Liver (tissue), 9 donors: ENCODE measurements around the gene ANKRD27. TPM values are rescaled to one million over a fixed set of nuclear protein-coding genes. Genes with fewer than 3 reads are reported as not detected.

ENCODE experiments used
- DNase-seq: peaks from one replicate; pipeline ENCODE4 v3.0.0-alpha.2; 2017; ENCODE audit warnings: low spot score
- H3K27ac ChIP-seq, 2 donors: one replicate each; pipeline ENCODE4 v1.7.0; 2013; ENCODE audit warnings: inconsistent platforms in 2 of 2, low read length in 2 of 2, control low read depth in 1 of 2, low read depth in 1 of 2, mild to moderate bottlenecking in 1 of 2
- H3K27me3 ChIP-seq, 4 donors: one replicate each; pipeline versions ENCODE4 v1.6.1 to v1.7.0; 2013; ENCODE audit warnings: low read length in 3 of 4, inconsistent platforms in 1 of 4, mild to moderate bottlenecking in 1 of 4, moderate library complexity in 1 of 4; ENCODE audit not compliant: control insufficient read depth in 4 of 4, insufficient read depth in 4 of 4
- H3K36me3 ChIP-seq, 4 donors: one replicate each; pipeline versions ENCODE4 v1.6.1 to v1.7.0; 2013; ENCODE audit warnings: low read length in 3 of 4, mild to moderate bottlenecking in 3 of 4, low read depth in 1 of 4, moderate library complexity in 1 of 4; ENCODE audit not compliant: control insufficient read depth in 4 of 4, insufficient read depth in 3 of 4
- H3K4me1 ChIP-seq, 4 donors: one replicate each; pipeline versions ENCODE4 v1.6.1 to v1.7.0; 2013; ENCODE audit warnings: low read length in 3 of 4, mild to moderate bottlenecking in 3 of 4, moderate library complexity in 1 of 4; ENCODE audit not compliant: control insufficient read depth in 4 of 4, insufficient read depth in 4 of 4
- H3K4me3 ChIP-seq, 3 donors: one replicate each; pipeline versions ENCODE4 v1.6.1 to v1.7.0; 2013; ENCODE audit warnings: low read length in 3 of 3, control low read depth in 1 of 3, low read depth in 1 of 3, mild to moderate bottlenecking in 1 of 3
- H3K9ac ChIP-seq, 2 donors: one replicate each; pipeline ENCODE4 v1.7.0; 2013; ENCODE audit warnings: low read length in 2 of 2, mild to moderate bottlenecking in 2 of 2, moderate library complexity in 2 of 2, control low read depth in 1 of 2, low read depth in 1 of 2
- H3K9me3 ChIP-seq, 4 donors: one replicate each; pipeline versions ENCODE4 v1.6.1 to v1.7.0; 2013; ENCODE audit warnings: low read length in 3 of 4; ENCODE audit not compliant: control insufficient read depth in 4 of 4
- ATF3 ChIP-seq: IDR thresholded peaks from 2 replicates; pipeline ENCODE4 v1.6.1; 2016; ENCODE audit warnings: antibody characterized with exemption
- CTCF ChIP-seq: fragments of 150-350 bp; IDR thresholded peaks from 2 replicates; pipeline ENCODE4 v1.5.1; 2017; ENCODE audit warnings: improper control_type of control experiment, low read depth, low read length; ENCODE audit not compliant: missing input control
- HNF4A ChIP-seq, 2 donors: conservative IDR thresholded peaks; 2 replicates each; pipeline ENCODE4 v1.6.1; 2016; ENCODE audit warnings: antibody characterized with exemption in 2 of 2, mild to moderate bottlenecking in 2 of 2
- HNF4G ChIP-seq: IDR thresholded peaks from 2 replicates; pipeline ENCODE4 v1.6.1; 2016; ENCODE audit warnings: antibody characterized with exemption
- NR2F2 ChIP-seq: IDR thresholded peaks from 2 replicates; pipeline ENCODE4 v1.6.1; 2016; ENCODE audit warnings: antibody characterized with exemption
- SP1 ChIP-seq: IDR thresholded peaks from 2 replicates; pipeline ENCODE4 v1.6.1; 2018; ENCODE audit warnings: antibody characterized with exemption, mild to moderate bottlenecking
- TAF1 ChIP-seq: conservative IDR thresholded peaks from 2 replicates; pipeline ENCODE4 v1.6.1; 2016; ENCODE audit warnings: antibody characterized with exemption, mild to moderate bottlenecking
- YY1 ChIP-seq: IDR thresholded peaks from 2 replicates; pipeline ENCODE4 v1.6.1; 2016; ENCODE audit warnings: antibody characterized with exemption, mild to moderate bottlenecking
- ZBTB33 ChIP-seq: IDR thresholded peaks from 2 replicates; pipeline ENCODE4 v1.6.1; 2016; ENCODE audit warnings: antibody characterized with exemption
- WGBS: extraction: QIAGEN DNeasy Blood & Tissue Kit; methylation state at CpG from one replicate; pipeline ENCODE4 v1.1.7; 2013; 5-methylcytosine and 5-hydroxymethylcytosine counted together
- polyA plus RNA-seq, 2 donors: library from polyadenylated mRNA; stranded (reverse) in 1 of 2; unstranded in 1 of 2; fragments of 200-250 nt in 1 of 2; fragments of >200 nt in 1 of 2; fragmentation: Nextera tagmentation in 1 of 2; extraction: Ambion mirVana in 1 of 2; gene quantifications; one replicate each; pipeline versions ENCODE4 v1.2.1 to v1.2.3, GENCODE V29; 2013 to 2015
- total RNA-seq, 2 donors: library from RNA; depleted of rRNA; stranded (reverse); fragments of >200 nt; gene quantifications; one replicate each; pipeline ENCODE4 v1.2.3, GENCODE V29; 2014
- TF ChIP-seq, protein P1 (sequence below): IDR thresholded peaks from 2 replicates; pipeline ENCODE4 v1.6.1; 2016; ENCODE audit warnings: antibody characterized with exemption, mild to moderate bottlenecking
- donor health status: healthy.
- donor health status: healthy.
- donor health status: healthy.
- donor health status: healthy.
- donor health status: healthy.

ANKRD27 gene
- total and polyA plus RNA-seq, 4 donors, result 3.4 to 14.2 (median 7.8) TPM

GRCh38 chr19:32688311-32688710 is 13.3 kb upstream of the ANKRD27 start:
- WGBS, result 79% methylated on average over 1 of the region's 1 CpG
- Histone ChIP-seq H3K27ac (no peak overlapping the region), H3K4me1 (peaks cover 6 to 20% (median 16%) of the 10 kb centered on the region in 4 donors), H3K27me3 (no peaks in the 10 kb centered on the region), H3K9ac (no peak overlapping the region), H3K36me3 (no peaks in the 10 kb centered on the region), H3K9me3 (no peaks in the 10 kb centered on the region), H3K4me3 (no peak overlapping the region)
- no peak for TF ChIP-seq NR2F2
- TF ChIP-seq HNF4A (conservative IDR thresholded peaks at IDR 0.05), result no peak
- no peak for TF ChIP-seq ATF3
- TF ChIP-seq TAF1, result no peak
- no peak for TF ChIP-seq HNF4G
- no peak for DNase-seq

- Histone ChIP-seq H3K4me1 (peaks cover 5 to 14% (median 10%) of the 10 kb centered on the region in 4 donors), H3K36me3 (no peaks in the 10 kb centered on the region), H3K9me3 (no peaks in the 10 kb centered on the region), H3K27me3 (no peaks in the 10 kb centered on the region), H3K27ac (no peak overlapping the region), H3K4me3 (no peak overlapping the region), H3K9ac (no peak overlapping the region)
- no peak for DNase-seq
- TF ChIP-seq SP1 (no peak), YY1 (no peak)
- WGBS, result 92% methylated on average over 4 of the region's 4 CpGs
These were observed 12.7 kb upstream of the ANKRD27 start for GRCh38 chr19:32687681-32688080.

GRCh38 chr19:32686847-32687475 is 12.0 kb upstream of the ANKRD27 start:
- DNase-seq, result no peak
- Histone ChIP-seq H3K9me3 (no peaks in the 10 kb centered on the region), H3K9ac (no peak overlapping the region), H3K27me3 (no peaks in the 10 kb centered on the region), H3K4me1 (peaks cover 0 to 9% (median 5%) of the 10 kb centered on the region in 4 donors), H3K4me3 (no peak overlapping the region), H3K27ac (no peak overlapping the region), H3K36me3 (no peaks in the 10 kb centered on the region)
- 97% methylated on average over 6 of the region's 6 CpGs for WGBS
- no peak for TF ChIP-seq SP1
- no peak for TF ChIP-seq CTCF
- TF ChIP-seq ZBTB33, result no peak
- TF ChIP-seq, protein P1, sequence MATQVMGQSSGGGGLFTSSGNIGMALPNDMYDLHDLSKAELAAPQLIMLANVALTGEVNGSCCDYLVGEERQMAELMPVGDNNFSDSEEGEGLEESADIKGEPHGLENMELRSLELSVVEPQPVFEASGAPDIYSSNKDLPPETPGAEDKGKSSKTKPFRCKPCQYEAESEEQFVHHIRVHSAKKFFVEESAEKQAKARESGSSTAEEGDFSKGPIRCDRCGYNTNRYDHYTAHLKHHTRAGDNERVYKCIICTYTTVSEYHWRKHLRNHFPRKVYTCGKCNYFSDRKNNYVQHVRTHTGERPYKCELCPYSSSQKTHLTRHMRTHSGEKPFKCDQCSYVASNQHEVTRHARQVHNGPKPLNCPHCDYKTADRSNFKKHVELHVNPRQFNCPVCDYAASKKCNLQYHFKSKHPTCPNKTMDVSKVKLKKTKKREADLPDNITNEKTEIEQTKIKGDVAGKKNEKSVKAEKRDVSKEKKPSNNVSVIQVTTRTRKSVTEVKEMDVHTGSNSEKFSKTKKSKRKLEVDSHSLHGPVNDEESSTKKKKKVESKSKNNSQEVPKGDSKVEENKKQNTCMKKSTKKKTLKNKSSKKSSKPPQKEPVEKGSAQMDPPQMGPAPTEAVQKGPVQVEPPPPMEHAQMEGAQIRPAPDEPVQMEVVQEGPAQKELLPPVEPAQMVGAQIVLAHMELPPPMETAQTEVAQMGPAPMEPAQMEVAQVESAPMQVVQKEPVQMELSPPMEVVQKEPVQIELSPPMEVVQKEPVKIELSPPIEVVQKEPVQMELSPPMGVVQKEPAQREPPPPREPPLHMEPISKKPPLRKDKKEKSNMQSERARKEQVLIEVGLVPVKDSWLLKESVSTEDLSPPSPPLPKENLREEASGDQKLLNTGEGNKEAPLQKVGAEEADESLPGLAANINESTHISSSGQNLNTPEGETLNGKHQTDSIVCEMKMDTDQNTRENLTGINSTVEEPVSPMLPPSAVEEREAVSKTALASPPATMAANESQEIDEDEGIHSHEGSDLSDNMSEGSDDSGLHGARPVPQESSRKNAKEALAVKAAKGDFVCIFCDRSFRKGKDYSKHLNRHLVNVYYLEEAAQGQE, result no peak
- no peak for TF ChIP-seq ATF3
